Stimulated activated CD4-positive, alpha-beta T cell treated with anti-CD3 and anti-CD28 coated beads, Interleukin-2, amount 100 ng/mL, for 4 hours (primary cell): ENCODE data around the gene EIF3F.

Source experiments
- DNase-seq: peaks from one replicate; pipeline ENCODE4 v3.0.0-alpha.2; 2020; ENCODE audit warnings: low read depth

EIF3F gene

GRCh38 chr11:8039530-8040260 lies 52.6 kb downstream of the EIF3F start:
- no peak for DNase-seq

GRCh38 chr11:8040261-8040920 lies 53.3 kb downstream of the EIF3F start:
- no peak for DNase-seq

GRCh38 chr11:8040921-8041285 lies 53.8 kb downstream of the EIF3F start:
- DNase-seq = no peak

- no peak for DNase-seq
These were observed 54.4 kb downstream of the EIF3F start for GRCh38 chr11:8041576-8041975.

- DNase-seq = no peak
These were observed 56.6 kb downstream of the EIF3F start for GRCh38 chr11:8043756-8044155.

- DNase-seq = no peak
These were observed 58.7 kb downstream of the EIF3F start for GRCh38 chr11:8045839-8046238.

GRCh38 chr11:8047382-8047781 lies 60.2 kb downstream of the EIF3F start:
- no peak for DNase-seq

- no peak for DNase-seq
These were observed 61.9 kb downstream of the EIF3F start for GRCh38 chr11:8049084-8049483.
